Kidney epithelial cell (primary cell): ENCODE results near the gene ADRA2B. TPM values are rescaled to one million over a fixed set of nuclear protein-coding genes. Genes with fewer than 3 reads are reported as not detected.
A peak's percentile ranks its signal among the peaks of the same experiment; 100 is the strongest.

Experiments used
- DNase-seq: peaks from one replicate; pipeline ENCODE4 v3.0.0-alpha.2; 2010; ENCODE audit warnings: low read depth
- H3K27me3 ChIP-seq: 2 replicates; pipeline ENCODE4 v1.6.0; 2011; ENCODE audit warnings: low read length; ENCODE audit not compliant: control insufficient read depth, insufficient read depth
- H3K36me3 ChIP-seq: 2 replicates; pipeline ENCODE4 v1.5.1; 2011; ENCODE audit warnings: low read length; ENCODE audit not compliant: control insufficient read depth, insufficient read depth
- H3K4me3 ChIP-seq: 2 replicates; pipeline ENCODE4 v1.5.1; 2011; ENCODE audit warnings: low read depth, mild to moderate bottlenecking, control low read depth, low read length
- total RNA-seq: library from RNA; depleted of rRNA; stranded (reverse); fragments of >200 nt; gene quantifications from 2 replicates; pipeline ENCODE4 v1.2.3, GENCODE V29; 2015
- TF ChIP-seq, protein P1 (sequence below): IDR thresholded peaks from 2 replicates; pipeline ENCODE4 v1.5.1; 2011; ENCODE audit warnings: mild to moderate bottlenecking, moderate library complexity, low read length, control low read depth, inconsistent platforms; ENCODE audit not compliant: insufficient read depth, poor library complexity, severe bottlenecking

Gene ADRA2B
- total RNA-seq, 1 donor from 2014 or later: 0.13 TPM

DNA sequence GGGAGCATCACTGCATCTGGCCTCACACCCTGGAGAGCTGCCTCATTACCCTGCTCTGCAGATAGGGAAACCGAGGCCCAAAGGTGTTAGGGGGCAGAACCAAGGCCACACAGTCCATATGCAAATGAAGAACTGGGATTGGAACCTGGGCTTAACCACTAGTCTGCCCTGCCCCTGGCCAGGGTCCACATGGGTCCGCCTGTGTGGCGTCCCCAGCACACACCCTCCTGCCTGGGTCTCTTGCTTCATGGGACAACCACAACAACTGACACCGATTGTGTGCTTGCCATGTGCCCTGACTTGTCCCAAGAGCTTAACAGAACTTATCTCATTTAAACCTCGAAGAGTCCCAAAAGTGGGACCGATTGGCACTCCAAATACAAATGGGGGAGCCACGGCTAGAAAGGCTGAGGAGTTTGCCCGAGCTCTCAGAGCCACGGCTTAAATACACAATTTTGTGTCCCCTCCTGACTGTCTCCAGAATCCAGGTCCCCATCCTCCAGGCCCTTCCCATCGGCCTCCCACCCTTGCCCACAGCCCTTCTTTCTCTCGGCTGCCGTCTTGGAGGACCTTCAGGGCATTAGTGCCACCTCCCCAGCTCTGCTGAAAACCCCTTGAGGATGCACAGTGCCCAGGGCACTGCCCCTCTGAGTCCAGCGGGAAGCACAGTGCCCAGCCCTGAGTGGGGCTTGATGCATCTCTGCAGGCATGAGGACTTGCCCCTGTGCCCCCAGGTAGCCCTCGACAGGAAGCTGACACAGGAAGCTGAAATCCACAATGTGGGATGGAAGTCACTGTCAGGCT lies 34.6 kb upstream of the ADRA2B start:
- TF ChIP-seq, protein P1, sequence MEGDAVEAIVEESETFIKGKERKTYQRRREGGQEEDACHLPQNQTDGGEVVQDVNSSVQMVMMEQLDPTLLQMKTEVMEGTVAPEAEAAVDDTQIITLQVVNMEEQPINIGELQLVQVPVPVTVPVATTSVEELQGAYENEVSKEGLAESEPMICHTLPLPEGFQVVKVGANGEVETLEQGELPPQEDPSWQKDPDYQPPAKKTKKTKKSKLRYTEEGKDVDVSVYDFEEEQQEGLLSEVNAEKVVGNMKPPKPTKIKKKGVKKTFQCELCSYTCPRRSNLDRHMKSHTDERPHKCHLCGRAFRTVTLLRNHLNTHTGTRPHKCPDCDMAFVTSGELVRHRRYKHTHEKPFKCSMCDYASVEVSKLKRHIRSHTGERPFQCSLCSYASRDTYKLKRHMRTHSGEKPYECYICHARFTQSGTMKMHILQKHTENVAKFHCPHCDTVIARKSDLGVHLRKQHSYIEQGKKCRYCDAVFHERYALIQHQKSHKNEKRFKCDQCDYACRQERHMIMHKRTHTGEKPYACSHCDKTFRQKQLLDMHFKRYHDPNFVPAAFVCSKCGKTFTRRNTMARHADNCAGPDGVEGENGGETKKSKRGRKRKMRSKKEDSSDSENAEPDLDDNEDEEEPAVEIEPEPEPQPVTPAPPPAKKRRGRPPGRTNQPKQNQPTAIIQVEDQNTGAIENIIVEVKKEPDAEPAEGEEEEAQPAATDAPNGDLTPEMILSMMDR: no peak
- H3K27me3 ChIP-seq: peaks cover 6% of the 10 kb centered on the region
- no peak for DNase-seq
- no peak overlapping the region for H3K4me3 ChIP-seq
- no peaks in the 10 kb centered on the region for H3K36me3 ChIP-seq

DNA sequence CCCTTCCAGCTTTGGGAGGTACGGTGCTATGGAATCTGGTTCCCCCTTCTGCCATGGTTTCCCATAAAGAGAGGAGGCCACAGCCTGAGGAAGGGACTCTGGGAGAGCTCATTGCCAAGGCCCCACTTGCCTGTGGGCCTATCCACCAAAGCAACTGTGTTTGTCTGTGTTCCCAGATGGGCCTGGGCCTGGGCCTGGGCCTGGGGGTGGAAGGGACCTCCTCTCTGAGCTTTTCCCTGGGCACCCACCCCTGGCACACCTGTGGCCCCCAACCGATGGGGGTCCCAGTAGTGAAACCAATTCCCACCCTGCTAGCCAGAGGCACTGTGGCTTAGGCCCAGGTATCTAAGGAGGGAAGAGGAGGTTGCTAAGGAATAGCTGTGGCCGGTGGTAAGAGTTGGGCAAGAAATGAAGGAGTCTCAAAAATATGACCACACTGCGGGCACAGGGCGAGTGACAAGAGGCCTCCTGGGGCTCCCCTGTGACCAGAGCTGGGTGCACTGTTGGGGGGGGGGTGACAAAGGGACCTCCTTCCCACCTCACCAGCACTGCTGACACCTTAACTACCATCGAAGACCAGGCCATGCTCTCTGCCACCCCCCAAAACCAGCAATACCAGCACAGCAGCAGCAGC lies 33.8 kb upstream of the ADRA2B start:
- TF ChIP-seq, protein P1: no peak
- no peak for DNase-seq
- no peak overlapping the region for H3K4me3 ChIP-seq
- H3K36me3 ChIP-seq: no peaks in the 10 kb centered on the region
- H3K27me3 ChIP-seq: peaks cover 6% of the 10 kb centered on the region

DNA sequence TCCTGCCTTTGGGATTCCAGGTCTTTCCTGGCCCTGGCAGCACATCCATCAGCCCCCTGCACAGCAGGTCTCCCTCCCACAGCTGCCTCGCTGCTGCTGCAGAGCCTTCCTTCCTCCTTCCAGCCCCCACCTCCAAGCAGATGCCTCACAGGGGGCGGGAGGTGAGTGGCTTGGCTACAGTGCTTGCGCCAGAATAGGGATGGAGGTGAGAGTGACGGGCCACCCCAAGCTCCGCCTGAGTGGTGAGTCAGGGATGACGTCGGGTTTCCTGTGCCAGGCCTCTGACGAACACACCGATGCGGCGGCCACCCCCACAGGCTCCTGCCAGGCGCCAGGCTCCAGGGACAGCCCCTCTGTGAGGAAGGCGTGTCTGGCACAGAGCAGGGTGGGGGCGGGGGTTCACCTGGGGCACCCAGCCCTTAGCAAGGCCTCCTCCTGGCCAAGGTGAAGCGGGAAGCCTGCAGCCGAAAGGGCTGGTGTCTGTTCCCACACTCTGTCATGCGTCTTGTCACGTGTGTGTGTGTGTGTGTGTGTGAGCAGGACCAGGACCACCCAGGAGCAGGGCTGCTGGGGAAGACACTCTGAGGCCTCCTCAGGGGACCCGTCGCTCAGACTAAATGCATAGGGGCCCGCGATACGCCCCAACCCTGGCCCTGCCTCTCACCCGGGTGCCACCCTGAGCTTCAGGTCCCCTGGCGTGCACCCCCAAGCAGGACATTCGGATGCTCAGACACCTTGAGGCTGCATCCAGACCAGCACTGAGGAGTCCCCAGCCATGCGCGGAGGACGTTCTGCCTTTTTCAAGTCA lies 32.2 kb upstream of the ADRA2B start:
- DNase-seq: peak; percentile 50
- Histone ChIP-seq H3K27me3 (peaks cover 9% of the 10 kb centered on the region), H3K36me3 (no peaks in the 10 kb centered on the region), H3K4me3 (no peak overlapping the region)
- TF ChIP-seq, protein P1: no peak

DNA sequence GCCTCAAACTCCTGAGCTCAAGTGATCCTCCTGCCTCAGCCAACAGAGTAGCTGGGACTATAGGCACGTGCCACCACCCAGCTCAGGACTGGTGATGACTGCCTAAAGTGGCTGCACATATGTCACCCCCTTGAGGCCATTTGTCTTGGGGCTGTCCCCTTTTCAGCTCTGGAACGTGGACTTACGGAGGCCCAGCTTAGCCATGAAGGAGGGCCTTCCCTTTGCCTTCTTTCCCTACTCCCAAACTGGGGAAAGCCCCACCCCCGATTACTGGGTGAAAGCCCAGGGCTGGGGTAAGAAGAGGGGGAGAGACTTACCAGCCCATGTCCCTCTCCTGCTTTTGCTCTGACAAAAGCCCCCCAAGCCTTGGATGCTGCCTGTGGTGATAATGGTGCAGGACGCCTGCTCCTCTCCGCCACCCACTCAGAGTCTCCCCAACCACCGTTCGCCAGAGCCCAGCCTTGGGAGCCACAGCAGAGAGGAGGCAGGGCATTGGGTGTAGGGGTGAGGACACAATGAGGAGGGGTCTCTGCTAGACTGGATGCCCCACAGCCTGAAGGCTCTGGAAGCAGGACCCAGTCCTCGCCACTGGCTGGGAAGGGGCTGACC lies 31.3 kb upstream of the ADRA2B start:
- TF ChIP-seq, protein P1: no peak
- H3K4me3 ChIP-seq: no peak overlapping the region

DNA sequence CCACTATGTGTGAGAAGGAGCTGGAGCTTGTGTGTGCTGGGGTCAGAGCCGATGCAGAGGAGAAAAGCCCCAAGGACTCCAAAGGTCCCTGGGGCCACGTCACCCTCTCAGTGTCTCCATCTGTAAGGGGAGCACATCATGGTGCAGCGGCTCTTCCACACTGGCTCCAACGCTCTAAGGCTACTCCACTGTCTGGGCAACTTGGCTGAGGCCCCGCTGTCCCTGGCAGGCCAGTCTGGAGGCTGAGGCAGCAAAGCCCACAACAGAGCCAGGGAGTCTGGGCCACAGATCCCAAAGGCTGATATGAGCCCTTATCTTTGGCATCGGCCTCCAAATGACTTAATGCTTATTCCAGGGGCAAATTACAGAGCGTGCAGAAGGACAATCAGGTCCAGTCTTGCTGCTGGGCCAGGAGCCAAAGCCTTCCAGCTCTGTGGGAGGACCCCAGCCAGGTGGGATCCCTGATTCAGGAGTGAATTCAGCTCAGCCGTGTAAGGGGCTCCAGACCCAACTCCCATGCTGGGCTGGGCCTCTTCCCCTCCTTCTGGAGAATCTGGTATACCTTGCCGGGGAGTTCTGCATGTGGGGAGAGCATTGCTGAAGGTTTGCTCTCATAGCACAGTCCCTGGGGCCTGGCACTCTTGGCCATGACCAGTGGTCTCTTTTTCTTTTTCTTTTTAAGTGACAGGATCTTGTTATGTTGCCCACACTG lies 30.7 kb upstream of the ADRA2B start:
- no peak for DNase-seq
- Histone ChIP-seq H3K4me3 (no peak overlapping the region), H3K27me3 (peaks cover 9% of the 10 kb centered on the region), H3K36me3 (no peaks in the 10 kb centered on the region)
- TF ChIP-seq, protein P1: no peak

More for the DNA sequence above, 31.3 kb upstream of the ADRA2B start:
- DNase-seq: no peak
- H3K27me3 ChIP-seq: peaks cover 9% of the 10 kb centered on the region
- H3K36me3 ChIP-seq: no peaks in the 10 kb centered on the region
